ENCODE data around the gene ARL6IP4. TPM values are rescaled to one million over a fixed set of nuclear protein-coding genes. Genes with fewer than 3 reads are reported as not detected.

The ARL6IP4 gene
- 152 and 209 TPM in 2 replicates for polyA plus RNA-seq (2011; rRNA removed)
- 289 and 369 TPM in 2 replicates for polyA plus RNA-seq (2012; cell fraction: cytosol; rRNA removed)
- polyA plus RNA-seq (2012; cell fraction: nucleus; rRNA removed) = 208 and 222 TPM in 2 replicates
- polyA plus RNA-seq (2017; fragmentation: RNase III; extraction: RNeasy Plus Mini Kit Qiagen cat#74134 plus additional on column Dnase treatment) = 196 to 211 TPM (median 208 TPM) in 3 replicates
- 39.6 and 41.8 TPM in 2 replicates for polyA minus RNA-seq (2011; rRNA and poly(A)+ RNA removed)

DNA sequence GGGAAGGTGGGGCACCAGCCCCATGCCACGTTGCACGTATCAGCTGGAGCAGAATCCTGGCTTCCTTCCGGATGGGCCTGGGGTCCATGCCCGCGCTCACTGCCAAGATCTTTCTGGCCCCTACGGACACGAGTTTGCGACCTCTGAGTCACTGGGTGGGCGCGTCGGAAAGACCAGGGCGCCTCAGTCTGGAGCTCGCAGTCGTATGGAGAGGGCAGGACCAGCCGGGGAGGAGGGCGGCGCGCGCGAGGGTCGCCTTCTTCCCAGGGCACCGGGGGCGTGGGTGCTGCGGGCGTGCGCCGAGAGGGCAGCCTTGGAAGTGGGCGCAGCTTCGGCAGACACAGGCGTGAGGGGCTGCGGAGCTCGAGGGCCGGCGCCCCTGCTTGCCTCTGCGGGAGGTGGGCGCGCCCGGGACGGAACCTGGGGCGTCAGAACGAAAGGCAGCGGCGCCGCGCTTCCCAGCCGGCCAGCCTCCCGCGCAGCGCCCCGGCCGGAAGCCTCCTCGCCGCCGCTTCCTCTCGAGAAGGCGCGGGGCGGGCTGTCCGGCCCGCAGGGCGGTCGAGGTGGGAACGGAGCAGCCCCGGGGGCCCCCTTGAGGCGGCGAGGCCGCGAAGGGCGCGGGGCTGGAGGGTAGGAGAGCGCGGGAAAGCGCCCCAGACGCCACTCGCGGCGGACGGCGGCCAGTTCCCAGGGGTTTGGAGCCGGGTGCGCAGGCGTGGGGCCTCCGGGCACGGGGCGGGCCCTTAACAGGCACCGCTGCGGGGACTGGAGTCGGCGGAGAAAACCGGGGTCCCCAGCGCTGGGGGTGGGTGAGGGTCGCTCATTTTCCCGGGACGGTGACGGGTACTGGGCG lies at the start of gene ARL6IP4:
Gene ARL6IP4, plus strand, starts transcription at position 499 of the 853 bp plus-strand sequence. CDS start 459 bp downstream, outside the sequence.
- Histone ChIP-seq H3K27ac (peak within 1 kb of the TSS; percentile 92 to 99), H3K9me3 (no peaks in the 10 kb centered on the region), H3K4me2 (peak within 1 kb of the TSS; percentile 85), H3K4me3 (peak within 1 kb of the TSS; percentile 69), H3K4me1 (peaks cover 25% of the 10 kb centered on the region)
- ChIA-PET CTCF (interaction anchor here (0.6 to 4.8 kb wide), 4 partner anchors 28 to 758 kb away, joined by 3 to 26 read pairs (median 3); no protein-coding TSS in a partner anchor), POLR2A (interaction anchor here (1.5 to 2.3 kb wide), 2 partner anchors 253 kb away, joined by 7 to 12 read pairs; partner anchors contain the start of genes MPHOSPH9 and MTRFR)
- DNase-seq (ENCODE audit: low read depth in 1 of 2, low spot score in 1 of 2) (peak; percentile 65 to 76), ATAC-seq (peak; percentile 64 to 75), FAIRE-seq (no peak)
- under 1% methylated on average over 19 of the region's 96 CpGs for WGBS (ENCODE audit: missing lambda C conversion rate)
- TF ChIP-seq, protein P1, sequence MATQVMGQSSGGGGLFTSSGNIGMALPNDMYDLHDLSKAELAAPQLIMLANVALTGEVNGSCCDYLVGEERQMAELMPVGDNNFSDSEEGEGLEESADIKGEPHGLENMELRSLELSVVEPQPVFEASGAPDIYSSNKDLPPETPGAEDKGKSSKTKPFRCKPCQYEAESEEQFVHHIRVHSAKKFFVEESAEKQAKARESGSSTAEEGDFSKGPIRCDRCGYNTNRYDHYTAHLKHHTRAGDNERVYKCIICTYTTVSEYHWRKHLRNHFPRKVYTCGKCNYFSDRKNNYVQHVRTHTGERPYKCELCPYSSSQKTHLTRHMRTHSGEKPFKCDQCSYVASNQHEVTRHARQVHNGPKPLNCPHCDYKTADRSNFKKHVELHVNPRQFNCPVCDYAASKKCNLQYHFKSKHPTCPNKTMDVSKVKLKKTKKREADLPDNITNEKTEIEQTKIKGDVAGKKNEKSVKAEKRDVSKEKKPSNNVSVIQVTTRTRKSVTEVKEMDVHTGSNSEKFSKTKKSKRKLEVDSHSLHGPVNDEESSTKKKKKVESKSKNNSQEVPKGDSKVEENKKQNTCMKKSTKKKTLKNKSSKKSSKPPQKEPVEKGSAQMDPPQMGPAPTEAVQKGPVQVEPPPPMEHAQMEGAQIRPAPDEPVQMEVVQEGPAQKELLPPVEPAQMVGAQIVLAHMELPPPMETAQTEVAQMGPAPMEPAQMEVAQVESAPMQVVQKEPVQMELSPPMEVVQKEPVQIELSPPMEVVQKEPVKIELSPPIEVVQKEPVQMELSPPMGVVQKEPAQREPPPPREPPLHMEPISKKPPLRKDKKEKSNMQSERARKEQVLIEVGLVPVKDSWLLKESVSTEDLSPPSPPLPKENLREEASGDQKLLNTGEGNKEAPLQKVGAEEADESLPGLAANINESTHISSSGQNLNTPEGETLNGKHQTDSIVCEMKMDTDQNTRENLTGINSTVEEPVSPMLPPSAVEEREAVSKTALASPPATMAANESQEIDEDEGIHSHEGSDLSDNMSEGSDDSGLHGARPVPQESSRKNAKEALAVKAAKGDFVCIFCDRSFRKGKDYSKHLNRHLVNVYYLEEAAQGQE (IDR thresholded peaks at IDR 0.05) = no peak
- no peak for TF ChIP-seq FOSL2 (IDR thresholded peaks at IDR 0.05)
- TF ChIP-seq FOSL2 (CRISPR knock-in tag; IDR thresholded peaks at IDR 0.05) = no peak
- TF ChIP-seq, protein P2, sequence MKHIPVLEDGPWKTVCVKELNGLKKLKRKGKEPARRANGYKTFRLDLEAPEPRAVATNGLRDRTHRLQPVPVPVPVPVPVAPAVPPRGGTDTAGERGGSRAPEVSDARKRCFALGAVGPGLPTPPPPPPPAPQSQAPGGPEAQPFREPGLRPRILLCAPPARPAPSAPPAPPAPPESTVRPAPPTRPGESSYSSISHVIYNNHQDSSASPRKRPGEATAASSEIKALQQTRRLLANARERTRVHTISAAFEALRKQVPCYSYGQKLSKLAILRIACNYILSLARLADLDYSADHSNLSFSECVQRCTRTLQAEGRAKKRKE (CRISPR knock-in tag; IDR thresholded peaks at IDR 0.05; ENCODE audit: low read depth) = no peak
- TF ChIP-seq MYC (IDR thresholded peaks at IDR 0.05; ENCODE audit: borderline replicate concordance, low read length) = peak; percentile 53
- TF ChIP-seq KDM1A (IDR thresholded peaks at IDR 0.05; ENCODE audit: low read depth) = no peak
- no peak for TF ChIP-seq NR3C1 (IDR thresholded peaks at IDR 0.05)
- TF ChIP-seq GATA3 (IDR thresholded peaks at IDR 0.05; ENCODE audit: borderline replicate concordance) = no peak
- TF ChIP-seq, protein P3, sequence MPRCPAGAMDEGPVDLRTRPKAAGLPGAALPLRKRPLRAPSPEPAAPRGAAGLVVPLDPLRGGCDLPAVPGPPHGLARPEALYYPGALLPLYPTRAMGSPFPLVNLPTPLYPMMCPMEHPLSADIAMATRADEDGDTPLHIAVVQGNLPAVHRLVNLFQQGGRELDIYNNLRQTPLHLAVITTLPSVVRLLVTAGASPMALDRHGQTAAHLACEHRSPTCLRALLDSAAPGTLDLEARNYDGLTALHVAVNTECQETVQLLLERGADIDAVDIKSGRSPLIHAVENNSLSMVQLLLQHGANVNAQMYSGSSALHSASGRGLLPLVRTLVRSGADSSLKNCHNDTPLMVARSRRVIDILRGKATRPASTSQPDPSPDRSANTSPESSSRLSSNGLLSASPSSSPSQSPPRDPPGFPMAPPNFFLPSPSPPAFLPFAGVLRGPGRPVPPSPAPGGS (IDR thresholded peaks at IDR 0.05) = peak; percentile 80
- TF ChIP-seq, protein P4, sequence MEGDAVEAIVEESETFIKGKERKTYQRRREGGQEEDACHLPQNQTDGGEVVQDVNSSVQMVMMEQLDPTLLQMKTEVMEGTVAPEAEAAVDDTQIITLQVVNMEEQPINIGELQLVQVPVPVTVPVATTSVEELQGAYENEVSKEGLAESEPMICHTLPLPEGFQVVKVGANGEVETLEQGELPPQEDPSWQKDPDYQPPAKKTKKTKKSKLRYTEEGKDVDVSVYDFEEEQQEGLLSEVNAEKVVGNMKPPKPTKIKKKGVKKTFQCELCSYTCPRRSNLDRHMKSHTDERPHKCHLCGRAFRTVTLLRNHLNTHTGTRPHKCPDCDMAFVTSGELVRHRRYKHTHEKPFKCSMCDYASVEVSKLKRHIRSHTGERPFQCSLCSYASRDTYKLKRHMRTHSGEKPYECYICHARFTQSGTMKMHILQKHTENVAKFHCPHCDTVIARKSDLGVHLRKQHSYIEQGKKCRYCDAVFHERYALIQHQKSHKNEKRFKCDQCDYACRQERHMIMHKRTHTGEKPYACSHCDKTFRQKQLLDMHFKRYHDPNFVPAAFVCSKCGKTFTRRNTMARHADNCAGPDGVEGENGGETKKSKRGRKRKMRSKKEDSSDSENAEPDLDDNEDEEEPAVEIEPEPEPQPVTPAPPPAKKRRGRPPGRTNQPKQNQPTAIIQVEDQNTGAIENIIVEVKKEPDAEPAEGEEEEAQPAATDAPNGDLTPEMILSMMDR (IDR thresholded peaks at IDR 0.05) = no peak
- no peak for TF ChIP-seq JUNB (IDR thresholded peaks at IDR 0.05)
- TF ChIP-seq RAD21 (conservative IDR thresholded peaks at IDR 0.05 in 1 of 2, IDR thresholded peaks at IDR 0.05 in 1 of 2) = peak in 1 of 2 experiments; percentile 20; a peak in 2 of 5 replicates
- TF ChIP-seq RNF2 (IDR thresholded peaks at IDR 0.05; ENCODE audit: borderline replicate concordance, low read depth) = no peak; the same call in 1 of the 2 replicates
- no peak for TF ChIP-seq HEYL (CRISPR knock-in tag; IDR thresholded peaks at IDR 0.05)
- no peak for TF ChIP-seq MAFK (IDR thresholded peaks at IDR 0.05; ENCODE audit: partially characterized antibody)
- 0 out of 2 replicates have a peak, but pooled peaks have one; percentile 17 for TF ChIP-seq HDAC2 (IDR thresholded peaks at IDR 0.05)
- no peak for TF ChIP-seq EHF (CRISPR knock-in tag; IDR thresholded peaks at IDR 0.05)
- TF ChIP-seq FOSB (CRISPR knock-in tag; IDR thresholded peaks at IDR 0.05) = no peak
- TF ChIP-seq RARB (CRISPR knock-in tag; IDR thresholded peaks at IDR 0.05) = no peak
- TF ChIP-seq ZNF302 (CRISPR knock-in tag; IDR thresholded peaks at IDR 0.05) = no peak
- TF ChIP-seq RFX5 (IDR thresholded peaks at IDR 0.05) = no peak
- peak; percentile 20; the same call in 1 of the 3 replicates for TF ChIP-seq SMC3 (IDR thresholded peaks at IDR 0.05)
- TF ChIP-seq, protein P5, sequence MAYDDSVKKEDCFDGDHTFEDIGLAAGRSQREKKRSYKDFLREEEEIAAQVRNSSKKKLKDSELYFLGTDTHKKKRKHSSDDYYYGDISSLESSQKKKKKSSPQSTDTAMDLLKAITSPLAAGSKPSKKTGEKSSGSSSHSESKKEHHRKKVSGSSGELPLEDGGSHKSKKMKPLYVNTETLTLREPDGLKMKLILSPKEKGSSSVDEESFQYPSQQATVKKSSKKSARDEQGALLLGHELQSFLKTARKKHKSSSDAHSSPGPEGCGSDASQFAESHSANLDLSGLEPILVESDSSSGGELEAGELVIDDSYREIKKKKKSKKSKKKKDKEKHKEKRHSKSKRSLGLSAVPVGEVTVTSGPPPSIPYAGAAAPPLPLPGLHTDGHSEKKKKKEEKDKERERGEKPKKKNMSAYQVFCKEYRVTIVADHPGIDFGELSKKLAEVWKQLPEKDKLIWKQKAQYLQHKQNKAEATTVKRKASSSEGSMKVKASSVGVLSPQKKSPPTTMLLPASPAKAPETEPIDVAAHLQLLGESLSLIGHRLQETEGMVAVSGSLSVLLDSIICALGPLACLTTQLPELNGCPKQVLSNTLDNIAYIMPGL (CRISPR knock-in tag; IDR thresholded peaks at IDR 0.05; ENCODE audit: borderline replicate concordance) = no peak
- TF ChIP-seq, protein P6, sequence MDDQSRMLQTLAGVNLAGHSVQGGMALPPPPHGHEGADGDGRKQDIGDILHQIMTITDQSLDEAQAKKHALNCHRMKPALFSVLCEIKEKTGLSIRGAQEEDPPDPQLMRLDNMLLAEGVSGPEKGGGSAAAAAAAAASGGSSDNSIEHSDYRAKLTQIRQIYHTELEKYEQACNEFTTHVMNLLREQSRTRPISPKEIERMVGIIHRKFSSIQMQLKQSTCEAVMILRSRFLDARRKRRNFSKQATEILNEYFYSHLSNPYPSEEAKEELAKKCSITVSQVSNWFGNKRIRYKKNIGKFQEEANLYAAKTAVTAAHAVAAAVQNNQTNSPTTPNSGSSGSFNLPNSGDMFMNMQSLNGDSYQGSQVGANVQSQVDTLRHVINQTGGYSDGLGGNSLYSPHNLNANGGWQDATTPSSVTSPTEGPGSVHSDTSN (IDR thresholded peaks at IDR 0.05) = no peak; the same call in none of the 2 replicates
- no peak for TF ChIP-seq CHD4 (IDR thresholded peaks at IDR 0.05; ENCODE audit: borderline replicate concordance)
- TF ChIP-seq ZFP36 (IDR thresholded peaks at IDR 0.05; ENCODE audit: borderline replicate concordance, partially characterized antibody) = no peak

Measured in A549 (cell line).